T-helper 1 cell treated with Interleukin-12 subunit alpha and Interleukin-12 subunit beta and Interleukin-4 antibody, amounts not matched to agents 30 ng/mL and 1 ng/mL, for 36 hours (primary cell): ENCODE results near the gene MPZL3. TPM values are rescaled to one million over a fixed set of nuclear protein-coding genes. Genes with fewer than 3 reads are reported as not detected.

Source experiments
- intact Hi-C: fragments of 100-400 bp; cut with micrococcal nuclease; formaldehyde crosslinking; loops from one replicate; pipeline ENCODE4 v1.15.1; 2024
- total RNA-seq: library from RNA; stranded (reverse); gene quantifications from 2 replicates; pipeline ENCODE4 v1.2.3, GENCODE V29; 2022

MPZL3 gene
- total RNA-seq, 1 donor from 2014 or later, result 23.9 TPM

- intact Hi-C loops, result no loop called here
These were observed 13.8 kb upstream of the MPZL3 start for GRCh38 chr11:118265954-118266353.

DNA sequence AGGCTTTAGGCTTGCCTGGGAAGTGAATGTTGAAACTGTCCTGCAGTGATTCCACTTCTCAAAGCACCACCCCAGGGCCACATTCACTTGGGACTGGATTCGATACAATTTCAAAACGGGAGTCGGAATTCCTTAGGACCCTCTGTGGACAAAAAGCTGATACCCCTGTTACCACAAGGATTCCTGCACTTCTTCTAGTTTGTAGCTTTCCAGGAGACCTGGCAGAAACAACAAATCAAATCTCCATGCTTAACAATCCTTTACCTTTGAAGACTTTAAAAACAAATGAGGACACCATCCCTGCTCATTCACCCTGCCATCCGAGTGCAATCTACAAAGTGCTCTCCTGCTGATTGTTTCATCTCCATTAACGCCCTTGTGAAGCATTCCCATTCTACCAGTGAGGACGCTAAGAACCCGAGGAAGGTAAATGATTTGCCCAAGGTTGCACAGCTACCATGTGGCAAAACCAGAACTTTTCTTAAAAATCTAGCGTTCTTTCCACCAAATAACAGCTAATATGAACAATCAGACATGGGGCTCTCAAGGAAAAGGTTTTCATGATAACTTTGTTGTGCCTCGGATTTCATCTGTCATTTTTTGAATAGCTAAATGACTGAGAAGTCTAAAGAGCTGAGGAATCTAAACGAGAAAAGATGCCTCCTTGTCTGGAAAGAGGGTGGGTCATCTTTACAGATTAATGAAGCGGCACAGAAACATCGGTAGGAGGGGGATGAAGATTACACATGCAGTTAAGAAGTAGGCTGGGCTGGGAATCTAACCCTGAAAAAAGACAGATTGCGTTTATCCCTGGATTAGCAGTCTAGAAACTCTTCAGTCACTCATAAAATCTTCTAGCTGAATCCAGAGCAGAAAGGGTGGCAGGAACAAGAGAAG is 12.7 kb upstream of the MPZL3 start:
- intact Hi-C loops, result no loop called here

DNA sequence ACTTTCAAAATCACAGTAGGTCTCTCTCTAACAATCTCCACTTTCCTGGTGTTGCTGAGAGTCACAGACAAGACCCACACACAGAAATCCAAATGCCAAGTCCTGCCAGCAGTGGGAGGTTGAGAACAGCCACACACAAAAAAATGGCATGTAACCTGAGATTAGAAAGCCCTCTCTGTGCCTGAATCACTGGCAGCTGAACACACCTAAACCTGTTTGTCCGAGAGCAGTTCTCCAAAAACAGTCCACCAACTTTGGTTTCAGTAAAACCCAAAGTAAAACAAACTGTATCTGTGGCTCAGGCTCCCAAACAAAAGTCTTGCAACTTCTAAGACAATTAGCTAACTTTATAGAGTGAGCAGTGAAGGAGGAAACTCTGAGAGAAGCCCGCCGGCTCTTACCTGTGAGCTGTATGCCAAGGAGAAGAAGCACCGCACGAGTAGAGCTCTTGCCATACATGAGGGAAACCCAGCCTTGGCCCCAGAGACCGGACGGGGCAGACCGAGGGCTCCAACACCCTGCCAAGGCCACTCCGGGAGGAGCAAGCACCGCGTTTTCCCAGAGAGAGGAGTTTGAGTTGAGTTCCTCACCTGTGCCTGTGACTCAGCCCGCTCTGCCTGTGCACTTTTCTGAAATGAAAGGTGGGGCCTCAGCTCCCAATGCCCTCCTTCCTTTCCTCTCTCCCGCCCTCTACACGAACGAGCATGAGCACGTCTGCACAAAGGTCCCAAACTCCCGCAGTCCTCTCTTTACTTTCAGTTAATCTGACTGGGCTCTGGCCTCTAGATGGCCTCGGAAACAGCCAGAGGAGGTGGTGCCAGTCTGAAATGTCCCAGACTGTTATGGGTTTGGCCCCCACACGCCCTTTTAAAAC is 11.8 kb upstream of the MPZL3 start, which contains the start of gene MPZL2:
Gene MPZL2, minus strand, starts transcription at position 603 of the 874 bp plus-strand sequence. Its CDS starts 144 bp downstream, at position 459.
- intact Hi-C loops, result no loop called here

DNA sequence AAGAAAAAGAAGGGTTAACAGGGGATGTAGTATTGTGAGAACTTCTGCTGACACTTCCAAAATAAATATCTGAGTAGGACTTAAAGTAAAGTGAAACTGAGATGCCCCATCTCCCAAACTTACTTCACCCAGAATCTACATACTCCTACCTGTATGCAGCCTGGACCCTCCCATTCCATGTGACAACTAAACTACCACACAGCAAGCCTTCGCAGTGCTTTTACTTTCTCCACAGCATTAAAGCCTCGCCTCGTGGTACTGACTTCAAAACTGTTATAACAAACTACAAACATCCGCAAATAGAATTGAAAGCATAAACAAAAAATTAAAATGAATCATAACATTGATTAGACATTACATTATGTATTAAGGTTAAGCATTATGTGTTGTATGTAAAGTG is 10.9 kb upstream of the MPZL3 start:
- intact Hi-C loops, result no loop called here

DNA sequence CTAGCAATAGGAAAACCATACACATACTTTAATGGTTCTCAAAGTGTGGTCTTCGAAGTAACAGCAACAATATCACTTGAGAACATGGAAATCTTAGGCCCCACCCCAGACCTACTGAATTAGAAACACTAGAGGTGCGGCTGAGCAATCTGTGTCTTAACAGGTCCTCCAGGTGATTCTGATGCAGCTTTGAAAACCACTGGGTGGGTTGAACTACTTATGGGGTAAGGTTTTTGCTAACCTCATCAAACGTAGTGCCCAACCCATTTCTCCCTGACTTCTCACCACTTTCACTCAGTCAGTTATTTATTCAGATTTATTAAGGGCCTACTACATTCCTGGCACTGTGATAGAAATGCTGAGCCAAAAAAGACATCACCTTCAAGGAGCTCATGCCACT is 8.2 kb upstream of the MPZL3 start:
- intact Hi-C loops, result no loop called here

DNA sequence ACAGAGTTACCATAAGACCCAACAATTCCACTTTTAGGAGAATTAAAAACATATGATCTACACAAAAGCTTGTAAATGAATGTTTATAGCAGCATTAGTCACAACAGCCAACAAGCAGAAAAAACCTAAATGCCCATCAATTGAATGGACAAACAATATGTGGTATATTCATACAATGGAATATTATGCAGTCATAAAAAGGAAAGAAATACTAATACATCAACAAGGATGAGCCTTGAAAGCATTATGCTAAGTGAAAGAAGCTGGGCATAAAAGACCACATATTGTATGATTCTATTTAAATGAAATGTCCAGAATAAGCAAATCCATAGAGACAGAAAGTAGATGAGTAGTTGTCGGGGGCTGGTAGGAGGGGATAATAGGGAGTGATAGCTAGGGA is 7.0 kb upstream of the MPZL3 start:
- intact Hi-C loops, result loop anchor here (5.0 kb wide), 1 partner anchor 33 kb away; no protein-coding TSS in a partner anchor

DNA sequence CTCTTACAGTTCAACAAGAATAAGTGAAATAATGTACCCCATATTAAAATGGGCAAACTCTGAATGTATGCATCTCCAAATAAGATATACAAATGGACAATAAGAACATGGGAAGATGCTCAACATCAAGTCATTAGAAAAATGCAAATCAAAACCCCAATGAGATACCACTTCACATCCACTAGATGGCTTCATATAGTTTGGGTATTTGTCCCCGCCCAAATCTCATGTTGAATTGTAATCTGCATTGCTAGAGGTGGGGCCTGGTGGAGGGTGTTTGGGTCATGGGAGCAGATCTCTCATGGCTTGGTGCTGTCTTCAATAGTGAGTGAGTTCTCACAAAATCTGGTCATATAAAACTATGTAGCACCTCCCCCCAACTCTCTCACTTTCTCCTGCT is 6.2 kb upstream of the MPZL3 start:
- intact Hi-C loops, result loop anchor here (5.0 kb wide), 1 partner anchor 34 kb away; no protein-coding TSS in a partner anchor

GRCh38 chr11:118252688-118253087 is 523 bp upstream of the MPZL3 start:
- intact Hi-C loops, result loop anchor here (1.0 to 5.0 kb wide), 6 partner anchors 24 to 540 kb away; partner anchors contain the start of gene DDX6

GRCh38 chr11:118247041-118247440 is 5.1 kb downstream of the MPZL3 start:
- intact Hi-C loops, result loop anchor here (1.0 kb wide), 1 partner anchor 30 kb away; no protein-coding TSS in a partner anchor

GRCh38 chr11:118245936-118246562 is 6.1 kb downstream of the MPZL3 start:
- intact Hi-C loops, result no loop called here

GRCh38 chr11:118243993-118244762 is 8.0 kb downstream of the MPZL3 start:
- intact Hi-C loops, result loop anchor here (5.0 kb wide), 3 partner anchors 113 to 1012 kb away; partner anchors contain the start of genes KMT2A, PCSK7, RNF214 and UBE4A

GRCh38 chr11:118243161-118243560 is 9.0 kb downstream of the MPZL3 start:
- intact Hi-C loops, result loop anchor here (5.0 kb wide), 3 partner anchors 114 to 1011 kb away; partner anchors contain the start of genes KMT2A, PCSK7, RNF214 and UBE4A

GRCh38 chr11:118241764-118242098 is 10.4 kb downstream of the MPZL3 start:
- intact Hi-C loops, result loop anchor here (1.0 to 5.0 kb wide), 9 partner anchors 10 to 1009 kb away; partner anchors contain the start of genes KMT2A, PCSK7, RNF214 and UBE4A

DNA sequence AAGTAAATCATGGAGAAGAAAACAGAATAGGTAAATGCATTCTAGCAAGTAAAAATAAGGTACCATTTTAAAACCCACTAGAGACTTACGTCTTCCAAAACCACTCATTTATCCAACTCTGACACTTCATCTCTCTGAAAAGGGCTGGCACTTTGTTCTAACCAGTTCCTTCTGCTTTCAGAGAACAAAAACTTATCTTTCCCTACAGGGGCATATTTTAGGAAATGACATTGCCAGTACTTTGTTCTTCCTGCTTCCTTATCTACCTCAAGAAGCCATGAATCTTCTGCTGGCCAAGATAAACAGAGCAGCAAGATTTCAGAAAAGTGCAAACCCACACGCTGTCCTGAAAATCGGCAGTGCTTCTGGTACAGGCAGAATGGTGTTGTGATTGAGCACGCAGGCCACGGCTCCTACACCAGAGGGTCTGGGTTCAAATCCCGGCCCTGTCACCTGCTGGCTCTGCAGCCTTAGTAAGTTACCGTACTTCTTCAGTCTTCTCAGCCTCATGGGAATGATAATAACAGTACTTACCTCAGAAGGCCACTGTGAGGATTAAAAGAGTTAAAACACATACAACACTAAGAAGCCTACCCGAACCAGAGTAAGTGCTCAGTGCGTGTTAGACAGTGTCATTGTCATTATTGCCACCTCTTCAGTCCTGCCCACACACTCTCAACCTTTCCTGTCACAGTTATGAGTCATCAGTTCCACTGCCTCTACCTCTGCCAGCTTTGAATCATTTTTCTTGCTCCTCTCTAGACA is 11.0 kb downstream of the MPZL3 start:
- intact Hi-C loops, result loop anchor here (1.0 to 5.0 kb wide), 10 partner anchors 10 to 1009 kb away; partner anchors contain the start of genes KMT2A, PCSK7, RNF214 and UBE4A

DNA sequence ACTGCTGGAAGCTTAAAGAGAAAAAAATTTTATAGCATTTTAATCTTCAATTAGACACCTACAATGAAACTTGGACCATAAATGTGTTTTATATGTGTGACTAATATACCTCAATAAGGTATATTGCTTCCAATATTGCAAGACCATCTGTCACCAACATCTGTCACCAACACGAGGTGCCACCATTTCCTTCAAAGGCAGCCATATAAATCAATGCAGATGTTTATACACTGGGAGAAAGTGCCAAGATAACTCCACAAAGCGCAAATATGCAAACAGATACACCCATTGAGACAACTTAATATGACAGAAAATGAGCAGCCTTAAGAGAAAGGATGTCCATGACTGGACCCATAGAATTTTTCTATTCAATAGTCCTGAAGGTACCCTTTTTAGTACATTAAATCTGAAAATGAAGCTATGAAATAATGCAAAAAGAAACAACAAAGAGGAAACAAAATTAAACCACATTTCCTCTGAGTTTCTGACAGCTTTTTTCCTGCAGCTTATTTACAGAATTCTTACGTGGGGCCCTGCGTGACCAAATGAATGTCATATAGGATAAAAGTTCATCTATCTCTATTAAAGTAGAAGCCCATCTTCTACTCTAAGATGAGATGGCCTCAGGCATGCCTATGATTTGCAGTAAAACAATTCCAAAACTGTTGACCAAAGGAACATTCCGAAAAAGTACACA is 12.5 kb downstream of the MPZL3 start:
- intact Hi-C loops, result loop anchor here (1.0 to 5.0 kb wide), 5 partner anchors 22 to 1007 kb away; partner anchors contain the start of genes KMT2A, PCSK7, RNF214 and UBE4A

GRCh38 chr11:118238929-118239328 is 13.2 kb downstream of the MPZL3 start:
- intact Hi-C loops, result no loop called here

DNA sequence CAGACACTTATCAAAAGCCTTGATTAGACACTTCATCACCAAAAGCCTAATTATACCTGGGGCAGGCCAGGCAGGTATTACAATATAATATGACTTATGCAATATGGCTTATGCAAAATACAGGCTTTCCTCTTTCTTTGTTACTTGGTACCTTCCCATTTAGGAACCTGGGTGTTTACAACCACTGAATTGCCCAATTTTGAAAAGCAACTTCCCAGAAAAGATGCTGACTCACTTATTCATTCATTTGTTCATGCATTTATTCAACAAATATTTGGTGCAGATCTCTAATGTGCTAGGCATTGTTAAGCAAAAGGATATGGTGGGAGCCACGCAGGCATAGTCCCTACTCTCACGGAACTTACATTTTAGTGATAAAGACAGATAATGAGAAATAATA is 13.7 kb downstream of the MPZL3 start:
- intact Hi-C loops, result no loop called here

GRCh38 chr11:118236170-118236569 is 16.0 kb downstream of the MPZL3 start:
- intact Hi-C loops, result no loop called here

DNA sequence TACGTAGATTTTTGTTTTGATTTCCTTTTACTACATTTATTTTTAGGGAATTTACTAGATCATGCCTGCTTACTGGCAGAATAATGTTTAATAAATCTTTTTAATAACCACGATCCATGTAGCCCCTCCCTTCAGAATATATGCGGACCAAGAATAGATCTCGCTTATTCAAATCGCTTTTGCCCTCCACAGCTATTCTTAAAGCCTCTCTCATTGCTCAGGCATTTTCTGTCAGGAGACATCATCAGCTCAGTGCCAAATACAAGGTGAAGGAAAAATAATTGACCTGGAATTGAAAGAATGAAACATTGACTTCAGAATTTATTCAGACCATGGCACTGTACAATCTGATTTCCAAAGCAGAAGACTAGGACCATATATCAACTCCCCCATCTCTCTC is 17.3 kb downstream of the MPZL3 start:
- intact Hi-C loops, result no loop called here
